ENCODE results near the gene GLI2.

Gene GLI2

GRCh38 chr2:120708944-120709607 lies 26.6 kb upstream of the GLI2 start:
- in situ Hi-C loops (cut with MboI; ENCODE audit: low pct_unique_long_range_greater_than_20kb, low sequenced_read_pairs) = no loop called here

DNA sequence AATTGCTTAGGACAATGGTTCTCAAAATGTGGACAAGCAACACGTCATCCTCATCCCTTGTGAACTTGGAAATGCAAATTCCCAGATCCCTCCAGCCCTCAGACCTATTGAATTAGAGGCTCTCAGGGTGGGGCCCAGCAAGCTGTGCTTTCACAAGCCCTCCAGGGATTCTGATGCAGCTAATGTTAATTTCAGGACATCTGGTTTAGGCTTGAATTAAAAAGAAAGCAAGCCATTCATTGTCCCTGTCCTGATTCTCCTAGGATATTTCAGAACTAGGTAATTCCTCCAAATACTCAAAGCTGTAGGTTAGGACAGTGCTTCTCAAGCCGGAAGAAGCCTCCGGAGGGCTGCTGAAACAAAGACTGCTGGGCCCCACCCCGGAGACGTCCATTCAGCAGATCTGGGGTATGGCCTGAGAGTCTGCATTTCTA lies 26.0 kb upstream of the GLI2 start:
- DNase-seq = no peak
- in situ Hi-C loops (cut with MboI; ENCODE audit: low pct_unique_long_range_greater_than_20kb, low sequenced_read_pairs) = no loop called here

More at GRCh38 chr2:120708944-120709607, 26.6 kb upstream of the GLI2 start:
- DNase-seq = no peak

- no peak for DNase-seq
- in situ Hi-C loops (cut with MboI; ENCODE audit: low pct_unique_long_range_greater_than_20kb, low sequenced_read_pairs) = no loop called here
These were observed 25.4 kb upstream of the GLI2 start for GRCh38 chr2:120710256-120710655.

DNA sequence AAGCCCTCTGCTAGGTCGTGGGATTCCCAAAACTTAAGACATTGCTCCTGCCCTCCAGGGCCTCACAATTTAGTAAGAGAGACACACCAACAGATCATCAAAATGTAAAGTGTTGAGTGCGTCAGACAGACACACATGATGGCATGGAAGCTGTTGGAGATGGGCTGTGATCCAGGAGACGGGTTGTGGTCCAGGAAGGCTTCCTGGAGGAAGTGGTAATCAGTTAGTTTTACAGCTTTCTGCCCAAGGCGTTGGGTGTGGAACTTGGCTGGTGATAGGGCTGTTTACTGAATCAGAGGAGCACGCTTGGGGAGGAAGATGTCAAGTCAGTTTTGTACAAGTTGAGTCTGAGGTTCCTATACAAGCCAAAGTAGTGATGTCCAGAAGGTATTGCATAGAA lies 24.0 kb upstream of the GLI2 start:
- no peak for DNase-seq
- in situ Hi-C loops (cut with MboI; ENCODE audit: low pct_unique_long_range_greater_than_20kb, low sequenced_read_pairs) = no loop called here

DNA sequence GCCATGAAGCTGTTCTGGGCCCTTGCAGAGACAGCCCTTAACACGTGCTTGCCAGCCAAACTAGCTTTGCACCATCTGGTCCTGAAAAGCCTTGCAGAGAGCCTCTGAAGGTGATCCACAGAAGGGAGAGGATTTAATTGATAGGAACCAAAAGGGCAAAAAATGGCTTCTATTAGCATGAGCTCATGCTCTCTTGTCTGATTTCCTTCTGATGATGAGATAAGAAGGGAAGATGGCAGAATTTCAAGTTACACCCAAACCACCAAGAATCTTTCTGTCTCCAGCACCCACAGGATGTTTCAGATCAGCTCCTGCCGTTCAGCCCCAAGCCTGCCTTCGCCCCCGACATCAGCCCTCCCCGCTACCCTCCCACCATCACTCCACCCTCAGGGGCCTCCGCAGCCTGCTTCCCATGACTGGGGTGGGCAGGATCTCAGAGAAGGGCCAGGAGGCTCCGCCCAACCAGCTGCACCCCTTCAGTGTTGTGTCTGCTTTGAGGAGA lies 23.4 kb upstream of the GLI2 start:
- in situ Hi-C loops (cut with MboI; ENCODE audit: low pct_unique_long_range_greater_than_20kb, low sequenced_read_pairs) = no loop called here
- no peak for DNase-seq

DNA sequence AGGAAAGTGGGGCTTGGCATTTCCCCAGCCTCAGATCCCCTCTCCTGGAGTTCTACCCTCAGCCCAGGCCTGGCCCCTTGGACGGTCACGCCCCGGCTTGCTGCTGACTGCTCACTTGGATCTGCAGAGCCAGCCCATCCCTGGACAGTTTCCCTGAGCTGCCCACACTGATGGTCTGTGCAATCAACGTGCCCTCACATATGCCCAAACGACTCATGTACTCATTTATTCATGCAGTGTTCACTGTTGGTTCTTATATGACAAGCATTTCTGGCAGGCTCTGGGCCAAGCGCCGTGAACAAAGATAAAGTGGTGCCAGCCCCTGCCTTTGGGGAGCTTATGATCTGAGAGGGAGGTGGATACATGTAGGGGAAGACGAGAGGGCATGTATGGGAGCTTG lies 20.3 kb upstream of the GLI2 start:
- no peak for DNase-seq

DNA sequence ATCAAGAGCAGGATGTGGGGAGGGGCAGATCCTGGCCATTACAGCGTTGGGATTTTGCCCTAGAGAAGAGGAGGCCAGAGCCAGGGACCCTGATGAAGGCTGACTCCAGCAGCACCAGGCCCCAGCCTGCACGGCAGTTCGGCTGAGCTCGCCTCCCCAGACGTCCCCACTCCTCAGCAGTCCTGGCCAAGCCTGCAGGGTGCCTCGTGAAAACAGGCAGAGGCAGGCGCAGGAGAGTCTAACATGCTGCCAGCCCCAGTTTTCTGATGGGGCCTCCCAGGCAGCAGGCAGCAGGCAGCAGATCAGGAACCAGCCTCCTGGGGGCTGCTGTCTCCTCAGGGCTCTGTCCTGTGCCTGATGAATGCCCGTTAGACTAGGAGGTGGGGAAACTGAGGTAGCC lies 19.7 kb upstream of the GLI2 start:
- in situ Hi-C loops (cut with MboI; ENCODE audit: low pct_unique_long_range_greater_than_20kb, low sequenced_read_pairs) = no loop called here

More for the DNA sequence above, 20.3 kb upstream of the GLI2 start:
- in situ Hi-C loops (cut with MboI; ENCODE audit: low pct_unique_long_range_greater_than_20kb, low sequenced_read_pairs) = no loop called here

GRCh38 chr2:120716641-120717585 lies 18.8 kb upstream of the GLI2 start:
- no peak for DNase-seq
- in situ Hi-C loops (cut with MboI; ENCODE audit: low pct_unique_long_range_greater_than_20kb, low sequenced_read_pairs) = no loop called here

More for the DNA sequence above, 19.7 kb upstream of the GLI2 start:
- no peak for DNase-seq

DNA sequence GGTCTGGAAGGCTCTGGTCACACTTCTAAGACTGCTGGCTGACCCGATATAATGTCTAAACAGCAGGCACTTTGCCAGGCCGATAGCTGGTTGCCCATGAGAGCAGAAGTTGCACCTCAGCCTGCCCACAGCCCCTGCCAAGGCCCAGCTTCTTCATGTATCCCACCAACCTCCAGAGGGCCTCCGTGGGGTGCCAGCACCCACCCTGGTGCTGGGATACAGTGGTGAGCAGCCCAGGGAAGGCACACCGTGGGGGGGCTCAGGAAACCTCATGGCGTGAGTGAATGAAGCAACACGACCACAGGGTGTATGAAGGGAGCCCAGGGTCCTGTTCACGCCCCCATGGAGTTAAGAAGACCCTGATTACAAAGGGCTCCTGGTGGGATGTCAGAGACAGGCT lies 16.2 kb upstream of the GLI2 start:
- in situ Hi-C loops (cut with MboI; ENCODE audit: low pct_unique_long_range_greater_than_20kb, low sequenced_read_pairs) = no loop called here
- DNase-seq = no peak

DNA sequence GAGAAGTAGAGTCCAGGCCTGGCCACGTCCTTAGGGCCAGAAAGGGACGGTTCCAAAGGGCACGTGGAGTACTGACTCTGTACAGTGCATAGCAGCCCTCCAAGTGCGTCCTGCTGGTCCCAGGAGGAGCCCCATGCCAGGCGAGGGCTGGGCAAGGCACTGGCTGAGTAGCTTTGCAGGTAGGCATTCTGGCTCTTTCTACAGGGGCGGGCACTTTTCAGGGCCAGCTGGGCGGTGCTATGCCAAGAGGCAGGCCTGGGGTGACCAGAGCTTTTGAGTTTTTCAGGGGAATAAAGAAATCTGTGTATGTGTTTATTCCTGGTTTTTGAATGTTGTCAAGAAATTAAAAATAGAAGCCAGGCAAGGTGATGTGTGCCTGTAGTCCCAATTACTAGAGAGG lies 15.4 kb upstream of the GLI2 start:
- no peak for DNase-seq
- in situ Hi-C loops (cut with MboI; ENCODE audit: low pct_unique_long_range_greater_than_20kb, low sequenced_read_pairs) = no loop called here

DNA sequence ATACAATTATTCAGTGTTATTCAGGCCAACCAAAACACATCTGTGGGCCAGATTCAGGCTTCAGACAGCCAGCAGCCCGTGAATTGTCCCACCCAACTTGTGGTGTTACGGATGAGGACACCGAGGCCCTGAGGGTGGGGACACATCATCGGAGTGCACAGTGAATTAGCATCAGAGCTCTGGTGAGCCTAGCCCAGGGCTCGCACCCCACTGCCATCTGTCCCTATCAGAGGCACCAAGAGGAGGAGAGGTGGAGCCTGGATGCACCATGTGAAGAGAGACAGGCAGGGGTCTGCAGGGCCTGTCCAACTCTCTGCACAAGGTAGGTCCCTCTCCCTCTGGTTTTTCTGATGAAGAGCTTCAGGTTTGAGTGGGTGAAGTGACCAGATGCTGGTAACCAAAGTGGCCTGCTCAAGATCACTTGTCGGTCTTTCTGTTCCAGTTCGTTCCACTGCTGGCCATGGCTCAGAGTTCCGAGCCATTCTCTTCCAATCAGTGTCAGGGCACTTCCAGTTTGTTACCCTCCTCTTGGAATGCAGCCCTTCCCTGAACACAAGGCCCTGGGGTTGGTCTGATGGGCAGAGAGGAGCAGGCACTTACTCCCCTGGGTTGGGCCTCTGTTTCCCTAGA lies 14.8 kb upstream of the GLI2 start:
- in situ Hi-C loops (cut with MboI; ENCODE audit: low pct_unique_long_range_greater_than_20kb, low sequenced_read_pairs) = no loop called here

GRCh38 chr2:120722246-120722567 lies 13.5 kb upstream of the GLI2 start:
- no peak for DNase-seq
- in situ Hi-C loops (cut with MboI; ENCODE audit: low pct_unique_long_range_greater_than_20kb, low sequenced_read_pairs) = no loop called here

More for the DNA sequence above, 14.8 kb upstream of the GLI2 start:
- DNase-seq = no peak

- in situ Hi-C loops (cut with MboI; ENCODE audit: low pct_unique_long_range_greater_than_20kb, low sequenced_read_pairs) = no loop called here
- no peak for DNase-seq
These were observed 12.9 kb upstream of the GLI2 start for GRCh38 chr2:120722568-120723421.

GRCh38 chr2:120726245-120726644 lies 9.4 kb upstream of the GLI2 start:
- in situ Hi-C loops (cut with MboI; ENCODE audit: low pct_unique_long_range_greater_than_20kb, low sequenced_read_pairs) = no loop called here
- DNase-seq = no peak

- DNase-seq = no peak
- in situ Hi-C loops (cut with MboI; ENCODE audit: low pct_unique_long_range_greater_than_20kb, low sequenced_read_pairs) = no loop called here
These were observed 6.0 kb upstream of the GLI2 start for GRCh38 chr2:120729406-120730399.

DNA sequence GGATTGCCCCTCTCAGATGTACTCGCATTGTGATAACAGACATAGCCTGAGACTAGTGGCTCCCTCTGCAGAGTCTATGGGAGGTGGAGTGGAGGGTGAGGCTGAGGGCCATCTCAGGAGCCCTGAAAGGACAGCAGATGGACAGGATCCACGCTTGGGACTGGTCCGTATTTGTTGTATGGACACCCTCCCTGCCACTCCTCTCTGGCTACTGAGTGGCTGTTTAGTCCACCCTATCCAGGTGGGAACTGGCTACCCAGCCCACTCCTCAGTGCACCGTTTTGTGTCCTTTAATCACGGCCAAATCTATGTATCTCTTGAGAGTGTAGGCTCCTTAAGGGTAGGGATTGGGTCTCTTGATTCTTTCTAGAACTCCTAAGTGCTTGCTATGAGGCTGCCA lies 4.5 kb upstream of the GLI2 start:
- no peak for DNase-seq
- in situ Hi-C loops (cut with MboI; ENCODE audit: low pct_unique_long_range_greater_than_20kb, low sequenced_read_pairs) = no loop called here

GRCh38 chr2:120732506-120733237 lies 3.0 kb upstream of the GLI2 start:
- in situ Hi-C loops (cut with MboI; ENCODE audit: low pct_unique_long_range_greater_than_20kb, low sequenced_read_pairs) = no loop called here
- peak; percentile 28 for DNase-seq
